Measurements from ENCODE around the gene UBE2V1.
"Not testable (repeated sequence)": the region's sequence is repeated elsewhere in the genome, so short reads cannot be mapped to it uniquely, and the experiment has no call there.

Gene UBE2V1

DNA sequence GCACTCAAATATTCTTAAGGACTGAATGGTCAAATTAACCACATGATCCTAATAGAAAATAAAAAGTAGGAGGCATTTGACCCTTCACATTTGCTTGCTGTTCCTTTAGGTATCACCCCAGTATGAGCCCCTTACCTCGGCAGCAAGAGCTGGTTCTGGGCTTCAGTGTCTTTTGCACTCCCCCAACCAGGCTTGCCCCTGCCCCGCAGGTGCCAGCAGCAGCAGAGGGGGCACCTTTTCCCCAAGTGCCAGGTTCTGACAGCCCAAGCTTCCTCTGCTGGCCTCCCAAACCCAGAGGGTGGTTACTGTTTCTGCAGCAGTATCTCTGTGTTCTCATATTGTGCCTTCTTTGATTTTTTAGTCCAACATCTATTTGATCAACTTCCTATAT lies 23.2 kb downstream of the UBE2V1 start:
- TF ChIP-seq, protein P1, sequence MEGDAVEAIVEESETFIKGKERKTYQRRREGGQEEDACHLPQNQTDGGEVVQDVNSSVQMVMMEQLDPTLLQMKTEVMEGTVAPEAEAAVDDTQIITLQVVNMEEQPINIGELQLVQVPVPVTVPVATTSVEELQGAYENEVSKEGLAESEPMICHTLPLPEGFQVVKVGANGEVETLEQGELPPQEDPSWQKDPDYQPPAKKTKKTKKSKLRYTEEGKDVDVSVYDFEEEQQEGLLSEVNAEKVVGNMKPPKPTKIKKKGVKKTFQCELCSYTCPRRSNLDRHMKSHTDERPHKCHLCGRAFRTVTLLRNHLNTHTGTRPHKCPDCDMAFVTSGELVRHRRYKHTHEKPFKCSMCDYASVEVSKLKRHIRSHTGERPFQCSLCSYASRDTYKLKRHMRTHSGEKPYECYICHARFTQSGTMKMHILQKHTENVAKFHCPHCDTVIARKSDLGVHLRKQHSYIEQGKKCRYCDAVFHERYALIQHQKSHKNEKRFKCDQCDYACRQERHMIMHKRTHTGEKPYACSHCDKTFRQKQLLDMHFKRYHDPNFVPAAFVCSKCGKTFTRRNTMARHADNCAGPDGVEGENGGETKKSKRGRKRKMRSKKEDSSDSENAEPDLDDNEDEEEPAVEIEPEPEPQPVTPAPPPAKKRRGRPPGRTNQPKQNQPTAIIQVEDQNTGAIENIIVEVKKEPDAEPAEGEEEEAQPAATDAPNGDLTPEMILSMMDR (IDR thresholded peaks at IDR 0.05) = no peak
- no peak for TF ChIP-seq ZFX (IDR thresholded peaks at IDR 0.05; ENCODE audit: borderline replicate concordance)
- no peak overlapping the region for H3K27ac ChIP-seq

DNA sequence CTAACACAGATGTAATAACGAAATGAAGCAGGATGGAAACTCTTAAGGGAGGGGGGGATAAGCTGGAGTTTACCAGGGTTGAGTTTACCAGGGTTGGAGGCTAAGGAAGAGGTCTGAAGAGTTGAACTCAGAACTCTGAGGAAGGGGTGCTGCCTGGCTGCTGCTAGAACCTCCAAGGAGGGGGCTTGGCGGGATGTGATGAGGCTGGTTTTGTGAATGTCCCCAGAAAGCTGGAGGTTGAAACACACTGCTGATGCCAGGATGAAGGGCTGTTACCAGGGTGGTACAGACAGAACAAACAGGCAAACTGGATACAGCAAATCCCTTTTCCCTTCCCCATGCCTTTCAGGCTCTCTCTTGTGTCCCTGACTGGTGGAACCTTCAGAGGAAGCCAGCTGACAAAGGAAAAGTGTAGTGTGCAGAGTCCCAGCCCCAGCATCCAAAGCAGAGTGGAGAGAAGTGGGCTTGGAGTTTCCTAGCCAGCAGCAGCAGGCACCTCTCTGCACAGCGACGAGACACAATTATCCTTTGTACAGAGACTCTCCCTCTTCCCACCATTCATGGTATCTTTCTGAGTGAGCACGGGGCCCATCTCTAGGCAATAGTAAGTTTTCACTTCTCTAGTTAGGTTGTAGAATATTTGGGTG lies 23.7 kb downstream of the UBE2V1 start:
- TF ChIP-seq, protein P1 (IDR thresholded peaks at IDR 0.05) = no peak
- no peak for TF ChIP-seq ZFX (IDR thresholded peaks at IDR 0.05; ENCODE audit: borderline replicate concordance)
- H3K27ac ChIP-seq = no peak overlapping the region

DNA sequence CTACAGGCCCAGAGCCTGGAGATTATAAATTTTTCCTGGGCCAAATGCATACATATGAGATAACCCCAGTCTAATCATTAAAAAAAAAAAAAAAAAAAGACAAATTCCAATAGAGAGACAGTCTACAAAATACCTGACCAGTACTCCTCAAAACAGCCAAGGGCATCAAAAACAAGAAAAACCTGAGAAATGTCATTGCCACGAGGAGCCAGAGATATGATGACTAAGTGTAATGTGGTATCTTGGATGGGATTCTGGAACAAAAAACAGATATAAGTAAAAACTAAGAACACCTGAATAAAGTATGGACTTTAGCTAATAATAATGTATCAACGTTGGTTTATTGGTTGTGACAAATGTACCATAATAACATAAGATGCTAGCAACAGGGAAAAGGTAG lies 24.9 kb downstream of the UBE2V1 start:
- H3K27ac ChIP-seq = no peak overlapping the region
- TF ChIP-seq ZFX (IDR thresholded peaks at IDR 0.05; ENCODE audit: borderline replicate concordance) = no peak
- TF ChIP-seq, protein P1 (IDR thresholded peaks at IDR 0.05) = no peak

DNA sequence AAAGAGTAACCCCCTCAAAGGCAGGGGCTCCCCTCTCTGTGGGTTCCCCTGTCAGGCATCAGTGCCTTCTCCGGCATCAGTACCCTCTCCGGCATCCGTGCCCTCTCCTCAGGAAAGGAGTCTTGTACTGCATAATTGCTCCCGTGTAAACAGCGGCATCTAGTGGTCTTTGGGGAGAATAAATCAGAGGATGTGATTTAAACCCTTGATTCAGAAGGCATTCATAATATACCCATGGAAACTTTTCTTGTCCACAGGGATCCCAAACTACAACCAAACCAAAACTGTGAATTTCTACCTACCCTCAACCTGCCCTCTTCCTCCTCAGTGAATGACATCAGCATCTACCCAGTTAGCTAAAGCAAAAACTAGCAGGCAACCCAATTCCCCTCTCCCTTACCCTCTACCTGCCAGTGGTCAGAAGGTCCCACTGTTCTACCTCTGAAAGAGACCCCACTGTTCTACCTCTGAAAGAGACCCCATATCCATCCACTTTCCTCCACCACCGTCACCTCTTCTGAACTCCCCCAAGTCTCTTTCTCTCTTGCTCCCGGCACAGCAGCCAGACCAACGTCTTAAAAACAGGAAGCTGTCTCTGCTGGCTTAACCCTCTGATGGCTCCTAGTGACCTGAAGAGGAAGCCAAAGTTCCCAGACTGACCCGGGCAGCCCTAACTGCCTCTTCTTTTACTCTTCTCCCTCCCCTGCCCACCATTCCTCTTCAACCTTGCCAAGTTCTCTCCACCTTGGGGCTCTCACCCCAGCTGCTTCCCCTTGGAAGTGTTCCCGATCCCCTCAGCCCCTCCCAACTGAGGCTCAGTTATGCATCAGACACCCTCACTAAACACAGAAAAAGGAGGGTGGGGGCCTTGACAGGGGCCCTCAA lies 27.2 kb downstream of the UBE2V1 start:
- TF ChIP-seq, protein P1 (IDR thresholded peaks at IDR 0.05) = peak; percentile 94
- no peak for TF ChIP-seq ZFX (IDR thresholded peaks at IDR 0.05; ENCODE audit: borderline replicate concordance)
- no peak overlapping the region for H3K27ac ChIP-seq

DNA sequence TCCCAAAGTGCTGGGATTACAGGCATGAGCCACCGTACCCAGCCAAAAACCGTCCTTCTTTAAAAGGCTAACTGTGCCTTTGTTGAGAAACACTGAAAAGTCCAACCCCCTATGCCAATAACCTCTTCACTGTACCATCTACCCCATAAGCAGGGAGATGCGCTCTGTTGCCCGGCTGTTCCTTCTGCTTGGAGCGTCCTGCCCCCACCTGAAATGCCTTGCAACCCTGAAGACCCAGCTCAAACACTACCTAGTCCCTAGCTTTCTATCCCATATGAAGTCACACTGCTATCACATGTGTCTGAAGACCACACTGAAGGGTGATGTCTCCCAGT lies 27.8 kb downstream of the UBE2V1 start:
- TF ChIP-seq, protein P1 (IDR thresholded peaks at IDR 0.05) = no peak
- TF ChIP-seq ZFX (IDR thresholded peaks at IDR 0.05; ENCODE audit: borderline replicate concordance) = no peak
- no peak overlapping the region for H3K27ac ChIP-seq

DNA sequence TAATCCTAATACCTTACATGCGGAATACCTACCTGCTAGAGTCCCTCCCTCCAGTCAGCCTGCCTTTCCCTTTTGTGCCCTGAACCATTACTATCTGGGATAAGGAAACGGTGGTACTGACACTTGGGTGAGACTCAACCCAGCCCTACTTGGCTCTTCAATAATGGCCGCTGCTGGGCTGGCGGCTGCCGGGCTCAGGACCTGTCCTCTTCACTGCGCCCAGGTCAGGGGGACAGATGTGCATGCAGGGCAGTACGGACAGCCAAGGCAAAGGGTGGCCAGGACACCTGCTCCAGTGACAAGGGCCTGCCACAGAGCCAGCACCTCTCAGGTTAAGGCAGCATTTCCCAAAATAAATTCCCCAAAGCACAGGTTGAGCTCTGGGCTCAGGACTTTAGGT lies 29.9 kb downstream of the UBE2V1 start:
- TF ChIP-seq, protein P1 (IDR thresholded peaks at IDR 0.05) = no peak
- no peak for TF ChIP-seq ZFX (IDR thresholded peaks at IDR 0.05; ENCODE audit: borderline replicate concordance)
- H3K27ac ChIP-seq = no peak overlapping the region

DNA sequence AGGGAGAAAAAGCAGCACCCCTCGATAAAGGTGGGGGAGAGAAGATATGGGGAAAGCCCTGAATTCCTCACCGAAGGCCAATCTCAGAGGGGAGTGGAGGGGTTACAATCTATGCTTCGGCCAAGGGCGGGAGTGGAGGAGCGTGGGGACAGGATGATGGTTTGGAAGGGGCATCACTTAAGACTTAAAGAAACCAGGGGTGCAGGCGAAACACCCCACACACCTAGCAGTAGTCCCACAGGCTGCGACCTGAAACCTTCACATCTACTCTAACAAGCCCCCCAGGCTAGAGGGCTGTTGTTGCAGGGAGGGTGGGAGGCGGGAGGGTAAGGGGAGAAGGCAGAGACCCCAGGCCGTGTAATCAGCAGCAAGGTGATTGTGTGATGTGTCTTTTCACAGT lies 30.9 kb downstream of the UBE2V1 start:
- H3K27ac ChIP-seq = not testable (repeated sequence)
